Vagina (tissue), 2 donors: ENCODE measurements around the gene UQCC2. TPM values are rescaled to one million over a fixed set of nuclear protein-coding genes. Genes with fewer than 3 reads are reported as not detected.

ENCODE experiments used
- DNase-seq, 2 donors: peaks; one replicate each; pipeline ENCODE4 v3.0.0-alpha.2; 2017; ENCODE audit errors: extremely low spot score in 2 of 2
- H3K27ac ChIP-seq: fragments of 200-600 bp; sonication (generic); one replicate; pipeline ENCODE4 v1.5.1; 2019
- H3K27me3 ChIP-seq: fragments of 200-600 bp; sonication (generic); one replicate; pipeline ENCODE4 v1.5.1; 2019
- H3K36me3 ChIP-seq, 2 donors: fragments of 200-600 bp; sonication (generic); one replicate each; pipeline ENCODE4 v1.5.1; 2017 to 2019
- H3K4me1 ChIP-seq: fragments of 200-600 bp; sonication (generic); one replicate; pipeline ENCODE4 v1.5.1; 2019
- H3K4me3 ChIP-seq, 2 donors: fragments of 200-600 bp; sonication (generic); 1 replicate in 1 of 2; 2 replicates in 1 of 2; pipeline ENCODE4 v1.5.1; 2016 to 2019
- H3K9me3 ChIP-seq: fragments of 200-600 bp; sonication (generic); one replicate; pipeline ENCODE4 v1.5.1; 2019
- CTCF ChIP-seq, 3 experiments: fragments of 450-650 bp in 2 of 3; fragments of 200-600 bp in 1 of 3; sonication (generic) in 1 of 3; IDR thresholded peaks; one replicate each; pipeline ENCODE4 v1.5.1; 2017 to 2019; ENCODE audit warnings: antibody characterized with exemption in 3 of 3, mild to moderate bottlenecking in 2 of 3, moderate library complexity in 2 of 3
- POLR2A ChIP-seq, 2 donors: fragments of 450-650 bp; IDR thresholded peaks; one replicate each; pipeline ENCODE4 v1.6.1; 2017; ENCODE audit warnings: antibody characterized with exemption in 2 of 2, mild to moderate bottlenecking in 2 of 2, moderate library complexity in 2 of 2
- POLR2AphosphoS5 ChIP-seq, 2 donors: sonication (generic); formaldehyde crosslinking; IDR thresholded peaks; one replicate each; pipeline ENCODE4 v1.9.0; 2017; ENCODE audit warnings: antibody characterized with exemption in 2 of 2, mild to moderate bottlenecking in 2 of 2, low read depth in 1 of 2; ENCODE audit not compliant: insufficient read depth in 1 of 2
- intact Hi-C: fragments of 100-400 bp; cut with DNase I; formaldehyde crosslinking; loops from one replicate; pipeline ENCODE4 v1.15.1; 2023
- total RNA-seq: library from RNA; depleted of rRNA; stranded (reverse); fragments of >200 nt; gene quantifications from one replicate; pipeline ENCODE4 v1.2.3, GENCODE V29; 2016

The UQCC2 gene
- total RNA-seq, 1 donor from 2014 or later: 16.2 TPM

GRCh38 chr6:33665957-33666356 lies 45.5 kb downstream of the UQCC2 start:
- Histone ChIP-seq H3K4me1 (no peaks in the 10 kb centered on the region), H3K27me3 (no peaks in the 10 kb centered on the region), H3K27ac (no peak overlapping the region), H3K36me3 (peaks cover 0 to 41% of the 10 kb centered on the region in 2 donors), H3K4me3 (no peak overlapping the region), H3K9me3 (no peaks in the 10 kb centered on the region)
- intact Hi-C loops: no loop called here
- no peak for DNase-seq
- TF ChIP-seq POLR2A (IDR thresholded peaks at IDR 0.05) (no peak), CTCF (IDR thresholded peaks at IDR 0.05) (no peak), POLR2AphosphoS5 (IDR thresholded peaks at IDR 0.05; ENCODE audit: insufficient read depth in 1 of 2, low read depth in 1 of 2) (no peak)

- peaks cover 0 to 41% of the 10 kb centered on the region in 2 donors for H3K36me3 ChIP-seq
These were observed 46.9 kb downstream of the UQCC2 start for GRCh38 chr6:33664506-33665057.

GRCh38 chr6:33663727-33664449 lies 47.6 kb downstream of the UQCC2 start:
- H3K4me3 ChIP-seq: no peak overlapping the region
- no peaks in the 10 kb centered on the region for H3K27me3 ChIP-seq
- no peak for DNase-seq
- no peaks in the 10 kb centered on the region for H3K4me1 ChIP-seq
- no peak for TF ChIP-seq POLR2A (IDR thresholded peaks at IDR 0.05)
- TF ChIP-seq POLR2AphosphoS5 (IDR thresholded peaks at IDR 0.05; ENCODE audit: insufficient read depth in 1 of 2, low read depth in 1 of 2): no peak
- no peak for TF ChIP-seq CTCF (IDR thresholded peaks at IDR 0.05)
- no peak overlapping the region for H3K27ac ChIP-seq
- intact Hi-C loops: no loop called here
- no peaks in the 10 kb centered on the region for H3K9me3 ChIP-seq
- H3K36me3 ChIP-seq: peaks cover 0 to 40% of the 10 kb centered on the region in 2 donors

More at GRCh38 chr6:33664506-33665057, 46.9 kb downstream of the UQCC2 start:
- intact Hi-C loops: no loop called here
- no peaks in the 10 kb centered on the region for H3K9me3 ChIP-seq
- DNase-seq: no peak
- H3K27ac ChIP-seq: no peak overlapping the region
- TF ChIP-seq CTCF (IDR thresholded peaks at IDR 0.05): no peak
- no peak for TF ChIP-seq POLR2A (IDR thresholded peaks at IDR 0.05)
- TF ChIP-seq POLR2AphosphoS5 (IDR thresholded peaks at IDR 0.05; ENCODE audit: insufficient read depth in 1 of 2, low read depth in 1 of 2): no peak
- H3K27me3 ChIP-seq: no peaks in the 10 kb centered on the region
- no peaks in the 10 kb centered on the region for H3K4me1 ChIP-seq
- no peak overlapping the region for H3K4me3 ChIP-seq

GRCh38 chr6:33663028-33663427 lies 48.5 kb downstream of the UQCC2 start:
- Histone ChIP-seq H3K27ac (no peak overlapping the region), H3K9me3 (no peaks in the 10 kb centered on the region), H3K4me1 (no peaks in the 10 kb centered on the region), H3K36me3 (peaks cover 0 to 40% of the 10 kb centered on the region in 2 donors), H3K27me3 (no peaks in the 10 kb centered on the region), H3K4me3 (no peak overlapping the region)
- DNase-seq: no peak
- intact Hi-C loops: no loop called here
- TF ChIP-seq POLR2A (IDR thresholded peaks at IDR 0.05) (no peak), CTCF (IDR thresholded peaks at IDR 0.05) (no peak), POLR2AphosphoS5 (IDR thresholded peaks at IDR 0.05; ENCODE audit: insufficient read depth in 1 of 2, low read depth in 1 of 2) (no peak)

- no peak overlapping the region for H3K4me3 ChIP-seq
- no peak for DNase-seq
- intact Hi-C loops: no loop called here
- no peaks in the 10 kb centered on the region for H3K9me3 ChIP-seq
- H3K36me3 ChIP-seq: peaks cover 0 to 37% of the 10 kb centered on the region in 2 donors
- H3K27ac ChIP-seq: no peak overlapping the region
- no peaks in the 10 kb centered on the region for H3K4me1 ChIP-seq
- TF ChIP-seq POLR2A (IDR thresholded peaks at IDR 0.05) (no peak), POLR2AphosphoS5 (IDR thresholded peaks at IDR 0.05; ENCODE audit: insufficient read depth in 1 of 2, low read depth in 1 of 2) (no peak), CTCF (IDR thresholded peaks at IDR 0.05) (no peak)
- H3K27me3 ChIP-seq: no peaks in the 10 kb centered on the region
These were observed 49.2 kb downstream of the UQCC2 start for GRCh38 chr6:33662318-33662717.
